Mesendoderm (in vitro differentiated cells): ENCODE data around the gene CCT2.
A peak's percentile ranks its signal among the peaks of the same experiment; 100 is the strongest.

Source experiments
- DNase-seq: peaks from one replicate; pipeline ENCODE4 v3.0.0; 2013
- H2AK5ac ChIP-seq: 2 replicates; pipeline ENCODE4 v1.6.1; 2013; ENCODE audit warnings: low read length, inconsistent platforms
- H2BK120ac ChIP-seq: 2 replicates; pipeline ENCODE4 v1.6.1; 2013; ENCODE audit warnings: low read depth, mild to moderate bottlenecking, low read length, moderate library complexity, mixed read lengths
- H2BK15ac ChIP-seq: replicated peaks from 2 replicates; pipeline ENCODE4 v1.6.1; 2013; ENCODE audit warnings: low read depth, mild to moderate bottlenecking, moderate library complexity
- H2BK5ac ChIP-seq: 2 replicates; pipeline ENCODE4 v1.6.1; 2013; ENCODE audit warnings: low read length, inconsistent platforms
- H3K18ac ChIP-seq: 2 replicates; pipeline ENCODE4 v1.6.1; 2013; ENCODE audit warnings: mild to moderate bottlenecking, low read length, mixed read lengths
- H3K23ac ChIP-seq: one replicate; pipeline ENCODE4 v1.6.1; 2013; ENCODE audit warnings: low read length
- H3K27ac ChIP-seq: 2 replicates; pipeline ENCODE4 v1.5.1; 2013; ENCODE audit warnings: low read depth, mild to moderate bottlenecking, inconsistent platforms, low read length, moderate library complexity
- H3K27me3 ChIP-seq: 2 replicates; pipeline ENCODE4 v1.6.1; 2013; ENCODE audit warnings: low read length, control low read depth, mild to moderate bottlenecking, inconsistent platforms; ENCODE audit not compliant: insufficient read depth, poor library complexity
- H3K36me3 ChIP-seq: 2 replicates; pipeline ENCODE4 v1.6.1; 2013; ENCODE audit warnings: low read length, inconsistent platforms; ENCODE audit not compliant: control insufficient read depth, insufficient read depth
- H3K4ac ChIP-seq: one replicate; pipeline ENCODE4 v1.6.1; 2013; ENCODE audit warnings: low read depth, mild to moderate bottlenecking, low read length, moderate library complexity
- H3K4me1 ChIP-seq: 2 replicates; pipeline ENCODE4 v1.6.1; 2013; ENCODE audit warnings: low read depth, low read length, inconsistent platforms; ENCODE audit not compliant: control insufficient read depth
- H3K4me2 ChIP-seq: 2 replicates; pipeline ENCODE4 v1.6.1; 2013; ENCODE audit warnings: low read length
- H3K4me3 ChIP-seq: 2 replicates; pipeline ENCODE4 v1.5.1; 2013; ENCODE audit warnings: mild to moderate bottlenecking, low read length
- H3K56ac ChIP-seq: one replicate; pipeline ENCODE4 v1.6.1; 2013; ENCODE audit warnings: low read length
- H3K79me1 ChIP-seq: 2 replicates; pipeline ENCODE4 v1.6.1; 2013; ENCODE audit warnings: low read length, inconsistent platforms
- H3K79me2 ChIP-seq: 2 replicates; pipeline ENCODE4 v1.6.1; 2013; ENCODE audit warnings: mild to moderate bottlenecking, low read length; ENCODE audit not compliant: control insufficient read depth, insufficient read depth
- H3K9ac ChIP-seq: 2 replicates; pipeline ENCODE4 v1.6.1; 2013; ENCODE audit warnings: low read length, inconsistent platforms
- H4K5ac ChIP-seq: one replicate; pipeline ENCODE4 v1.6.1; 2013; ENCODE audit warnings: low read length
- H4K8ac ChIP-seq: one replicate; pipeline ENCODE4 v1.6.1; 2013; ENCODE audit warnings: low read depth, mild to moderate bottlenecking, control low read depth, low read length, moderate library complexity
- WGBS: extraction: QIAGEN DNeasy Blood & Tissue Kit; methylation state at CpG from one replicate; pipeline ENCODE4 v1.1.7; 2013; ENCODE audit warnings: low lambda C conversion rate, missing lambda C conversion rate; ENCODE audit not compliant: insufficient coverage; ENCODE audit errors: extremely low coverage; 5-methylcytosine and 5-hydroxymethylcytosine counted together

The CCT2 gene

GRCh38 chr12:69575346-69575745, 9.9 kb upstream of the CCT2 start:
- Histone ChIP-seq H3K56ac (no peak overlapping the region), H2BK5ac (no peak overlapping the region), H3K36me3 (peaks cover 4% of the 10 kb centered on the region), H3K4me1 (no peaks in the 10 kb centered on the region), H3K27me3 (no peaks in the 10 kb centered on the region), H3K4ac (no peak overlapping the region), H2BK15ac (no peak overlapping the region), H3K79me2 (no peaks in the 10 kb centered on the region), H2BK120ac (no peak overlapping the region), H4K8ac (no peak overlapping the region), H3K18ac (no peak overlapping the region), H3K23ac (no peak overlapping the region), H3K4me2 (no peak overlapping the region), H4K5ac (no peak overlapping the region), H2AK5ac (no peak overlapping the region), H3K9ac (no peak overlapping the region), H3K27ac (no peak overlapping the region), H3K4me3 (no peak overlapping the region), H3K79me1 (no peaks in the 10 kb centered on the region)
- no peak for DNase-seq
- no CpG with 5 or more reads among the region's 3 CpGs for WGBS

- H3K4me2 ChIP-seq = no peak overlapping the region
- H4K5ac ChIP-seq = no peak overlapping the region
- H3K27me3 ChIP-seq = no peaks in the 10 kb centered on the region
These were observed 7.0 kb upstream of the CCT2 start for GRCh38 chr12:69578283-69578682.

GRCh38 chr12:69579029-69579428, 6.2 kb upstream of the CCT2 start:
- no peak overlapping the region for H2BK120ac ChIP-seq
- no peak for DNase-seq
- no peak overlapping the region for H3K18ac ChIP-seq
- no peak overlapping the region for H3K56ac ChIP-seq
- H3K79me2 ChIP-seq = no peaks in the 10 kb centered on the region
- H2AK5ac ChIP-seq = no peak overlapping the region
- H3K4me3 ChIP-seq = no peak overlapping the region
- H3K23ac ChIP-seq = no peak overlapping the region
- H2BK5ac ChIP-seq = no peak overlapping the region
- no peaks in the 10 kb centered on the region for H3K79me1 ChIP-seq
- WGBS = no CpG with 5 or more reads among the region's 4 CpGs
- H4K8ac ChIP-seq = no peak overlapping the region
- H3K27ac ChIP-seq = no peak overlapping the region
- H3K4me1 ChIP-seq = no peaks in the 10 kb centered on the region
- H3K4me2 ChIP-seq = no peak overlapping the region
- H3K4ac ChIP-seq = no peak overlapping the region
- H3K36me3 ChIP-seq = peaks cover 2% of the 10 kb centered on the region
- H3K9ac ChIP-seq = no peak overlapping the region
- no peaks in the 10 kb centered on the region for H3K27me3 ChIP-seq
- H2BK15ac ChIP-seq = no peak overlapping the region
- no peak overlapping the region for H4K5ac ChIP-seq

More at GRCh38 chr12:69578283-69578682, 7.0 kb upstream of the CCT2 start:
- Histone ChIP-seq H3K56ac (no peak overlapping the region), H3K36me3 (peaks cover 2% of the 10 kb centered on the region), H3K9ac (no peak overlapping the region), H4K8ac (no peak overlapping the region), H2BK120ac (no peak overlapping the region), H3K79me1 (no peaks in the 10 kb centered on the region), H2BK5ac (no peak overlapping the region), H3K18ac (no peak overlapping the region), H2BK15ac (no peak overlapping the region), H3K4me3 (no peak overlapping the region), H3K4ac (no peak overlapping the region), H3K79me2 (no peaks in the 10 kb centered on the region), H2AK5ac (no peak overlapping the region), H3K4me1 (no peaks in the 10 kb centered on the region), H3K27ac (no peak overlapping the region), H3K23ac (no peak overlapping the region)
- no CpG with 5 or more reads among the region's 2 CpGs for WGBS
- DNase-seq = no peak

GRCh38 chr12:69580074-69580473, 5.2 kb upstream of the CCT2 start:
- Histone ChIP-seq H4K8ac (no peak overlapping the region), H2BK5ac (no peak overlapping the region), H3K23ac (no peak overlapping the region), H3K4ac (no peak overlapping the region), H3K27ac (no peak overlapping the region), H2BK15ac (no peak overlapping the region), H3K4me1 (no peaks in the 10 kb centered on the region), H3K56ac (no peak overlapping the region), H3K36me3 (no peaks in the 10 kb centered on the region), H3K79me2 (no peaks in the 10 kb centered on the region), H3K9ac (no peak overlapping the region), H3K27me3 (no peaks in the 10 kb centered on the region), H3K4me2 (no peak overlapping the region), H4K5ac (no peak overlapping the region), H2AK5ac (no peak overlapping the region), H2BK120ac (no peak overlapping the region), H3K18ac (no peak overlapping the region), H3K4me3 (no peak overlapping the region), H3K79me1 (no peaks in the 10 kb centered on the region)
- no peak for DNase-seq
- no CpG with 5 or more reads among the region's 1 CpG for WGBS

- Histone ChIP-seq H4K8ac (no peak overlapping the region), H3K79me1 (no peaks in the 10 kb centered on the region), H3K18ac (no peak overlapping the region), H2AK5ac (no peak overlapping the region), H3K23ac (no peak overlapping the region), H3K4ac (no peak overlapping the region), H4K5ac (no peak overlapping the region), H3K27me3 (no peaks in the 10 kb centered on the region), H3K27ac (no peak overlapping the region), H3K4me3 (no peak overlapping the region), H3K56ac (no peak overlapping the region), H3K9ac (no peak overlapping the region), H2BK120ac (no peak overlapping the region), H3K79me2 (peaks cover 12% of the 10 kb centered on the region), H3K36me3 (no peaks in the 10 kb centered on the region), H2BK15ac (no peak overlapping the region), H2BK5ac (no peak overlapping the region), H3K4me2 (no peak overlapping the region), H3K4me1 (no peaks in the 10 kb centered on the region)
- DNase-seq = peak; percentile 84
These were observed 2.1 kb upstream of the CCT2 start for GRCh38 chr12:69583203-69583602.

- H2BK120ac ChIP-seq = no peak overlapping the region
- H3K23ac ChIP-seq = no peak overlapping the region
- no peak overlapping the region for H2BK15ac ChIP-seq
- peaks cover 5% of the 10 kb centered on the region for H3K79me1 ChIP-seq
- no peaks in the 10 kb centered on the region for H3K27me3 ChIP-seq
- no peak overlapping the region for H3K4me3 ChIP-seq
- peaks cover 17% of the 10 kb centered on the region for H3K79me2 ChIP-seq
- H3K18ac ChIP-seq = no peak overlapping the region
- H3K27ac ChIP-seq = no peak overlapping the region
- no peak overlapping the region for H3K56ac ChIP-seq
- no peak overlapping the region for H2AK5ac ChIP-seq
- no peak for DNase-seq
- H2BK5ac ChIP-seq = no peak overlapping the region
- no peak overlapping the region for H4K5ac ChIP-seq
- H3K4me1 ChIP-seq = no peaks in the 10 kb centered on the region
- H3K9ac ChIP-seq = no peak overlapping the region
- peaks cover 14% of the 10 kb centered on the region for H3K36me3 ChIP-seq
- WGBS = no CpG with 5 or more reads among the region's 4 CpGs
- no peak overlapping the region for H3K4me2 ChIP-seq
- no peak overlapping the region for H4K8ac ChIP-seq
- H3K4ac ChIP-seq = no peak overlapping the region
These were observed 3.3 kb downstream of the CCT2 start for GRCh38 chr12:69588527-69588926.
